Measurements from ENCODE around the gene DUOX2. TPM values are rescaled to one million over a fixed set of nuclear protein-coding genes. Genes with fewer than 3 reads are reported as not detected.
"Not testable (repeated sequence)": the region's sequence is repeated elsewhere in the genome, so short reads cannot be mapped to it uniquely, and the experiment has no call there.

Gene DUOX2
- total and polyA plus RNA-seq, 2 donors (not counting 1 experiment from before 2014, with no cell fraction given), result 0.32 TPM; not detected in 1

- WGBS (ENCODE audit: insufficient coverage), result 100% methylated on average over 2 of the region's 3 CpGs
- H3K4me3 ChIP-seq (ENCODE audit: control extremely low read depth in 1 of 5, extremely low read depth in 1 of 5, insufficient read depth in 1 of 5, low read depth in 2 of 5, low read length in 4 of 5); H3K27ac Mint-ChIP-seq; POLR2A ChIA-PET; H2AFZ ChIP-seq (ENCODE audit: insufficient read depth, low read depth, low read length, poor library complexity, severe bottlenecking); DNase-seq; H3K9me3 Mint-ChIP-seq (ENCODE audit: insufficient read depth); H3K9me3 ChIP-seq (ENCODE audit: control extremely low read depth in 1 of 3, control insufficient read depth in 2 of 3, insufficient read depth in 1 of 3, low read length in 2 of 3); ATAC-seq (ENCODE audit: low read depth); H3K27me3 ChIP-seq (replicated peaks in 1 of 4; ENCODE audit: control extremely low read depth in 1 of 4, control insufficient read depth in 3 of 4, insufficient read depth in 4 of 4, low read length in 3 of 4); H3K4me2 ChIP-seq (replicated peaks; ENCODE audit: low read depth, low read length, poor library complexity, severe bottlenecking); H3K36me3 ChIP-seq (replicated peaks in 1 of 2; ENCODE audit: control extremely low read depth in 1 of 2, control insufficient read depth in 1 of 2, extremely low read depth in 1 of 2, insufficient read depth in 2 of 2, low read length in 1 of 2); H3K27ac ChIP-seq (ENCODE audit: low read length in 2 of 2); H3K4me3 Mint-ChIP-seq; H3K4me1 ChIP-seq (ENCODE audit: control insufficient read depth in 2 of 2, insufficient read depth in 2 of 2, low read length in 2 of 2); H3K4me1 Mint-ChIP-seq; H3K79me2 ChIP-seq (ENCODE audit: control insufficient read depth, insufficient read depth, low read length); H4K20me1 ChIP-seq (ENCODE audit: control insufficient read depth, insufficient read depth, low read length, poor library complexity, severe bottlenecking); intact Hi-C loops (cut with micrococcal nuclease); H3K9ac ChIP-seq (ENCODE audit: low read length): not testable (repeated sequence)
- H3K27me3 Mint-ChIP-seq, result peaks cover 14% of the 10 kb centered on the region
- CTCF ChIA-PET, result interaction anchor here (0.8 kb wide), 1 partner anchor 8 kb away, joined by 3 read pairs; no protein-coding TSS in a partner anchor
Observed at GRCh38 chr15:45080593-45080992, 33.4 kb downstream of the DUOX2 start.

GRCh38 chr15:45079628-45080246 lies 34.2 kb downstream of the DUOX2 start:
- H2AFZ ChIP-seq (ENCODE audit: insufficient read depth, low read depth, low read length, poor library complexity, severe bottlenecking); H3K79me2 ChIP-seq (ENCODE audit: control insufficient read depth, insufficient read depth, low read length); CTCF ChIA-PET; H3K27me3 Mint-ChIP-seq; H3K4me3 Mint-ChIP-seq; H3K9me3 Mint-ChIP-seq (ENCODE audit: insufficient read depth); H3K27ac ChIP-seq (ENCODE audit: low read length in 2 of 2); H3K27ac Mint-ChIP-seq; POLR2A ChIA-PET; H3K27me3 ChIP-seq (replicated peaks in 1 of 4; ENCODE audit: control extremely low read depth in 1 of 4, control insufficient read depth in 3 of 4, insufficient read depth in 4 of 4, low read length in 3 of 4); ATAC-seq (ENCODE audit: low read depth); intact Hi-C loops (cut with micrococcal nuclease); H3K9ac ChIP-seq (ENCODE audit: low read length); H4K20me1 ChIP-seq (ENCODE audit: control insufficient read depth, insufficient read depth, low read length, poor library complexity, severe bottlenecking); H3K9me3 ChIP-seq (ENCODE audit: control extremely low read depth in 1 of 3, control insufficient read depth in 2 of 3, insufficient read depth in 1 of 3, low read length in 2 of 3); H3K4me1 ChIP-seq (ENCODE audit: control insufficient read depth in 2 of 2, insufficient read depth in 2 of 2, low read length in 2 of 2); H3K4me3 ChIP-seq (ENCODE audit: control extremely low read depth in 1 of 5, extremely low read depth in 1 of 5, insufficient read depth in 1 of 5, low read depth in 2 of 5, low read length in 4 of 5); DNase-seq; H3K4me2 ChIP-seq (replicated peaks; ENCODE audit: low read depth, low read length, poor library complexity, severe bottlenecking); H3K4me1 Mint-ChIP-seq; H3K36me3 ChIP-seq (replicated peaks in 1 of 2; ENCODE audit: control extremely low read depth in 1 of 2, control insufficient read depth in 1 of 2, extremely low read depth in 1 of 2, insufficient read depth in 2 of 2, low read length in 1 of 2): not testable (repeated sequence)
- WGBS (ENCODE audit: insufficient coverage), result 100% methylated on average over 1 of the region's 5 CpGs

GRCh38 chr15:45079201-45079600 lies 34.8 kb downstream of the DUOX2 start:
- ATAC-seq (ENCODE audit: low read depth); H3K9me3 ChIP-seq (ENCODE audit: control extremely low read depth in 1 of 3, control insufficient read depth in 2 of 3, insufficient read depth in 1 of 3, low read length in 2 of 3); H3K9me3 Mint-ChIP-seq (ENCODE audit: insufficient read depth); POLR2A ChIA-PET; H4K20me1 ChIP-seq (ENCODE audit: control insufficient read depth, insufficient read depth, low read length, poor library complexity, severe bottlenecking); H3K4me1 ChIP-seq (ENCODE audit: control insufficient read depth in 2 of 2, insufficient read depth in 2 of 2, low read length in 2 of 2); H3K27me3 ChIP-seq (replicated peaks in 1 of 4; ENCODE audit: control extremely low read depth in 1 of 4, control insufficient read depth in 3 of 4, insufficient read depth in 4 of 4, low read length in 3 of 4); H3K79me2 ChIP-seq (ENCODE audit: control insufficient read depth, insufficient read depth, low read length); DNase-seq; H3K36me3 ChIP-seq (replicated peaks in 1 of 2; ENCODE audit: control extremely low read depth in 1 of 2, control insufficient read depth in 1 of 2, extremely low read depth in 1 of 2, insufficient read depth in 2 of 2, low read length in 1 of 2); H3K27ac Mint-ChIP-seq; intact Hi-C loops (cut with micrococcal nuclease); H2AFZ ChIP-seq (ENCODE audit: insufficient read depth, low read depth, low read length, poor library complexity, severe bottlenecking); H3K4me3 Mint-ChIP-seq; H3K9ac ChIP-seq (ENCODE audit: low read length); H3K4me2 ChIP-seq (replicated peaks; ENCODE audit: low read depth, low read length, poor library complexity, severe bottlenecking); H3K27me3 Mint-ChIP-seq; H3K27ac ChIP-seq (ENCODE audit: low read length in 2 of 2); CTCF ChIA-PET; H3K4me3 ChIP-seq (ENCODE audit: control extremely low read depth in 1 of 5, extremely low read depth in 1 of 5, insufficient read depth in 1 of 5, low read depth in 2 of 5, low read length in 4 of 5); H3K4me1 Mint-ChIP-seq: not testable (repeated sequence)
- 80% methylated on average over 1 of the region's 5 CpGs for WGBS (ENCODE audit: insufficient coverage)

GRCh38 chr15:45077391-45077790 lies 36.6 kb downstream of the DUOX2 start:
- H3K4me3 ChIP-seq (ENCODE audit: control extremely low read depth in 1 of 5, extremely low read depth in 1 of 5, insufficient read depth in 1 of 5, low read depth in 2 of 5, low read length in 4 of 5); H3K4me1 Mint-ChIP-seq; H3K4me3 Mint-ChIP-seq; ATAC-seq (ENCODE audit: low read depth); H3K9ac ChIP-seq (ENCODE audit: low read length); H3K4me2 ChIP-seq (replicated peaks; ENCODE audit: low read depth, low read length, poor library complexity, severe bottlenecking); H2AFZ ChIP-seq (ENCODE audit: insufficient read depth, low read depth, low read length, poor library complexity, severe bottlenecking); H3K27ac ChIP-seq (ENCODE audit: low read length in 2 of 2); intact Hi-C loops (cut with micrococcal nuclease); H3K9me3 Mint-ChIP-seq (ENCODE audit: insufficient read depth); H3K27me3 Mint-ChIP-seq; H3K9me3 ChIP-seq (ENCODE audit: control extremely low read depth in 1 of 3, control insufficient read depth in 2 of 3, insufficient read depth in 1 of 3, low read length in 2 of 3); H3K36me3 ChIP-seq (replicated peaks in 1 of 2; ENCODE audit: control extremely low read depth in 1 of 2, control insufficient read depth in 1 of 2, extremely low read depth in 1 of 2, insufficient read depth in 2 of 2, low read length in 1 of 2); DNase-seq; H4K20me1 ChIP-seq (ENCODE audit: control insufficient read depth, insufficient read depth, low read length, poor library complexity, severe bottlenecking); H3K27ac Mint-ChIP-seq; H3K27me3 ChIP-seq (replicated peaks in 1 of 4; ENCODE audit: control extremely low read depth in 1 of 4, control insufficient read depth in 3 of 4, insufficient read depth in 4 of 4, low read length in 3 of 4); H3K79me2 ChIP-seq (ENCODE audit: control insufficient read depth, insufficient read depth, low read length); H3K4me1 ChIP-seq (ENCODE audit: control insufficient read depth in 2 of 2, insufficient read depth in 2 of 2, low read length in 2 of 2); POLR2A ChIA-PET: not testable (repeated sequence)
- WGBS (ENCODE audit: insufficient coverage), result no CpG with 5 or more reads among the region's 2 CpGs
- CTCF ChIA-PET, result interaction anchor here (0.8 kb wide), 1 partner anchor 41 kb away, joined by 3 read pairs; no protein-coding TSS in a partner anchor

Measured in B cell (primary cell).